SK-N-SH treated with all-trans-retinoic acid at 6 μM for 48 hours (cell line): Measurements from ENCODE around the gene ST3GAL4.
A peak's percentile ranks its signal among the peaks of the same experiment; 100 is the strongest.

Source experiments
- ATAC-seq: fragments of 200-7000 bp; cut with Tn5 transposase; 3 replicates; pipeline ENCODE4 v1.9.1; 2020; ENCODE audit warnings: mild to moderate bottlenecking, moderate library complexity
- ARNTL ChIP-seq: fragments of 450-650 bp; formaldehyde crosslinking; IDR thresholded peaks from 2 replicates; pipeline ENCODE4 v1.5.0; 2020; ENCODE audit warnings: low read depth, mild to moderate bottlenecking, moderate library complexity, borderline replicate concordance
- BACH2 ChIP-seq: fragments of 250-450 bp; sonication (Bioruptor Pico); IDR thresholded peaks from 2 replicates; pipeline ENCODE4 v1.9.0; 2021; ENCODE audit warnings: mild to moderate bottlenecking, borderline replicate concordance
- CSDC2 ChIP-seq: fragments of 250-450 bp; sonication (Bioruptor Pico); IDR thresholded peaks from 2 replicates; pipeline ENCODE4 v1.5.0; 2020; ENCODE audit warnings: mild to moderate bottlenecking, moderate library complexity
- ESRRG ChIP-seq: fragments of 250-450 bp; sonication (Bioruptor Pico); IDR thresholded peaks from 2 replicates; pipeline ENCODE4 v1.6.1; 2021; ENCODE audit warnings: mild to moderate bottlenecking
- GLIS3 ChIP-seq: fragments of 250-450 bp; sonication (Bioruptor Pico); IDR thresholded peaks from 2 replicates; pipeline ENCODE4 v1.5.0; 2020; ENCODE audit warnings: mild to moderate bottlenecking, moderate library complexity
- ISL1 ChIP-seq: fragments of 250-450 bp; sonication (Bioruptor Pico); IDR thresholded peaks from 2 replicates; pipeline ENCODE4 v2.1.2; 2022; ENCODE audit warnings: mild to moderate bottlenecking, moderate library complexity
- OSR1 ChIP-seq: fragments of 250-450 bp; sonication (Bioruptor Pico); IDR thresholded peaks from 2 replicates; pipeline ENCODE4 v1.8.0; 2022; ENCODE audit warnings: moderate library complexity, mild to moderate bottlenecking, inconsistent platforms
- PPARA ChIP-seq: fragments of 250-450 bp; sonication (Bioruptor Pico); IDR thresholded peaks from 2 replicates; pipeline ENCODE4 v1.5.0; 2020; ENCODE audit warnings: mild to moderate bottlenecking, borderline replicate concordance
- RARB ChIP-seq: fragments of 250-450 bp; sonication (Bioruptor Pico); IDR thresholded peaks from 2 replicates; pipeline ENCODE4 v1.8.0; 2021; ENCODE audit warnings: mild to moderate bottlenecking, moderate library complexity
- SNAI2 ChIP-seq: fragments of 250-450 bp; sonication (Bioruptor Pico); IDR thresholded peaks from 2 replicates; pipeline ENCODE4 v1.5.0; 2020; ENCODE audit warnings: mild to moderate bottlenecking, moderate library complexity
- TCF4 ChIP-seq: fragments of 250-450 bp; sonication (Bioruptor Pico); IDR thresholded peaks from 2 replicates; pipeline ENCODE4 v1.8.0; 2021; ENCODE audit warnings: mild to moderate bottlenecking, moderate library complexity, borderline replicate concordance
- ZC3H10 ChIP-seq: fragments of 250-450 bp; sonication (Bioruptor Pico); IDR thresholded peaks from 2 replicates; pipeline ENCODE4 v1.5.1; 2021; ENCODE audit warnings: mild to moderate bottlenecking, moderate library complexity
- ZFP3 ChIP-seq: fragments of 250-450 bp; sonication (Bioruptor Pico); IDR thresholded peaks from 2 replicates; pipeline ENCODE4 v1.5.0; 2020; ENCODE audit warnings: mild to moderate bottlenecking, moderate library complexity
- ZFP30 ChIP-seq: fragments of 450-650 bp; formaldehyde crosslinking; IDR thresholded peaks from 2 replicates; pipeline ENCODE4 v1.5.0; 2022; ENCODE audit warnings: mild to moderate bottlenecking, moderate library complexity
- ZNF565 ChIP-seq: fragments of 450-650 bp; formaldehyde crosslinking; conservative IDR thresholded peaks from 2 replicates; pipeline ENCODE4 v1.5.0; 2020; ENCODE audit warnings: low read depth, mild to moderate bottlenecking, moderate library complexity
- ZNF70 ChIP-seq: fragments of 450-650 bp; formaldehyde crosslinking; IDR thresholded peaks from 2 replicates; pipeline ENCODE4 v1.5.0; 2020; ENCODE audit warnings: mild to moderate bottlenecking, moderate library complexity
- ZNF8 ChIP-seq: fragments of 450-650 bp; formaldehyde crosslinking; IDR thresholded peaks from 2 replicates; pipeline ENCODE4 v1.5.0; 2020; ENCODE audit warnings: mild to moderate bottlenecking, moderate library complexity
- TF ChIP-seq, protein P1 (sequence below): fragments of 250-450 bp; sonication (Bioruptor Pico); IDR thresholded peaks from 2 replicates; pipeline ENCODE4 v1.5.1; 2021; ENCODE audit warnings: mild to moderate bottlenecking, moderate library complexity
- TF ChIP-seq, protein P2 (sequence below): fragments of 250-450 bp; sonication (Bioruptor Pico); IDR thresholded peaks from 2 replicates; pipeline ENCODE4 v1.8.0; 2021; ENCODE audit warnings: low read depth, mild to moderate bottlenecking, moderate library complexity, borderline replicate concordance
- TF ChIP-seq, protein P3 (sequence below): fragments of 250-450 bp; sonication (Bioruptor Pico); IDR thresholded peaks from 2 replicates; pipeline ENCODE4 v1.5.1; 2020; ENCODE audit warnings: low read depth, mild to moderate bottlenecking, moderate library complexity
- TF ChIP-seq, protein P4 (sequence below): fragments of 250-450 bp; sonication (Bioruptor Pico); IDR thresholded peaks from 2 replicates; pipeline ENCODE4 v1.8.0; 2020; ENCODE audit warnings: mild to moderate bottlenecking, moderate library complexity, borderline replicate concordance

The ST3GAL4 gene

DNA sequence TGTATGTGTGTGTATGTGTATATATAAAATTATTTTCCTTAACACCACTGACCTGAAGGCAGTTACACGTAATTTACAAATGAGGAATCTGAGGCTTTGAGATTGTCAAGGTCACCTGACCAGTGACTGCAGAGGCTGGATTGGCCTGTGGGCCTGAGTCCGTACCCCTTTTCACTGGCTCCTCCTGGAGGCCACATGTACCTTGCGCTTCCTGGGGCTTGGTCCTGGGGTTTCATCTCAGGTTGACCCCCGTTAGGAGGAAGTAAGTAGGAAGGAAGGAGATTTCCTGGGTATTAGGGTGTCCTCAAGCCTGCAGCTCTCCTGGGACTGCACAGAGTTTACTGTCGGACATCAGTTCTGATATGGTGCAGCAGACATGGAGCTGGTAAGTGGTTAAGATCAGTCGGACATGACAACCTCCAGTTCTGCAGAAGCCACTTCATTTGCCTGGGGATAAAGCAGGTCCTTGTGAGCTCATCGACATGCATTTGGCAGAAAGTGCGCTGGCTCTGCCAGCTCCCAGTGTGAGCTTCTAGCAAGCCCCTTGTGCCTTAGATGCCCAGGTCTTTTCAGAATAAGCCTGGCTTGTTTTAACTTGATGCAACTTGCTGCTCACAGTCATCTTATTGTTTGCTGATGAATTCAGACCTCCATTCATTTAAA is 36.6 kb downstream of the ST3GAL4 start:
- ATAC-seq: peak; percentile 57
- no peak for TF ChIP-seq ESRRG (CRISPR knock-in tag)
- TF ChIP-seq GLIS3 (CRISPR knock-in tag): no peak
- TF ChIP-seq, protein P1, sequence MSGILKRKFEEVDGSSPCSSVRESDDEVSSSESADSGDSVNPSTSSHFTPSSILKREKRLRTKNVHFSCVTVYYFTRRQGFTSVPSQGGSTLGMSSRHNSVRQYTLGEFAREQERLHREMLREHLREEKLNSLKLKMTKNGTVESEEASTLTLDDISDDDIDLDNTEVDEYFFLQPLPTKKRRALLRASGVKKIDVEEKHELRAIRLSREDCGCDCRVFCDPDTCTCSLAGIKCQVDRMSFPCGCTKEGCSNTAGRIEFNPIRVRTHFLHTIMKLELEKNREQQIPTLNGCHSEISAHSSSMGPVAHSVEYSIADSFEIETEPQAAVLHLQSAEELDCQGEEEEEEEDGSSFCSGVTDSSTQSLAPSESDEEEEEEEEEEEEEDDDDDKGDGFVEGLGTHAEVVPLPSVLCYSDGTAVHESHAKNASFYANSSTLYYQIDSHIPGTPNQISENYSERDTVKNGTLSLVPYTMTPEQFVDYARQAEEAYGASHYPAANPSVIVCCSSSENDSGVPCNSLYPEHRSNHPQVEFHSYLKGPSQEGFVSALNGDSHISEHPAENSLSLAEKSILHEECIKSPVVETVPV (CRISPR knock-in tag): no peak
- TF ChIP-seq CSDC2: no peak
- TF ChIP-seq BACH2: no peak
- TF ChIP-seq, protein P2, sequence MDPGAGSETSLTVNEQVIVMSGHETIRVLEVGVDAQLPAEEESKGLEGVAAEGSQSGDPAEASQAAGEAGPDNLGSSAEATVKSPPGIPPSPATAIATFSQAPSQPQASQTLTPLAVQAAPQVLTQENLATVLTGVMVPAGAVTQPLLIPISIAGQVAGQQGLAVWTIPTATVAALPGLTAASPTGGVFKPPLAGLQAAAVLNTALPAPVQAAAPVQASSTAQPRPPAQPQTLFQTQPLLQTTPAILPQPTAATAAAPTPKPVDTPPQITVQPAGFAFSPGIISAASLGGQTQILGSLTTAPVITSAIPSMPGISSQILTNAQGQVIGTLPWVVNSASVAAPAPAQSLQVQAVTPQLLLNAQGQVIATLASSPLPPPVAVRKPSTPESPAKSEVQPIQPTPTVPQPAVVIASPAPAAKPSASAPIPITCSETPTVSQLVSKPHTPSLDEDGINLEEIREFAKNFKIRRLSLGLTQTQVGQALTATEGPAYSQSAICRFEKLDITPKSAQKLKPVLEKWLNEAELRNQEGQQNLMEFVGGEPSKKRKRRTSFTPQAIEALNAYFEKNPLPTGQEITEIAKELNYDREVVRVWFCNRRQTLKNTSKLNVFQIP (CRISPR knock-in tag): no peak
- TF ChIP-seq ZC3H10 (CRISPR knock-in tag): no peak
- TF ChIP-seq ZNF70 (CRISPR knock-in tag): no peak
- no peak for TF ChIP-seq ZFP30
- no peak for TF ChIP-seq ZNF8 (CRISPR knock-in tag)
- no peak for TF ChIP-seq ZFP3
- no peak for TF ChIP-seq SNAI2 (CRISPR knock-in tag)
- no peak for TF ChIP-seq RARB (CRISPR knock-in tag)

DNA sequence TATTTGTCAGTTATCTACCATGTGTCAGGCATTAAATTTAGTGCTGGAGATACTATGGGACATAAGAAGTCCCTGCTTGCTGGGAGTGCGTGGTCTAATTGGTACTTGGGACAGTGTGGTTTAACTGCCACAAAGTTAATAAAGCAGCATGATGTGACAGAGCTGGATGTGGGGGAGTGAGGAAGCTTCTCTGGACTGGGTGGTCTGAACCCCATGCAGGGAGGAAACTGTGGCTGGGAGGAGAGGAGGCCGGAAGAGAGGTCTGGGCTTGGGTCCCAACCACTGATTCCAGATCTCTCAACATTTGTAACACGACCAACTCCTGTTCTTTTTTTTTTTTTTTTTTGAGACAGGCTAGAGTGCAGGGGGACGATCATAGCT is 37.1 kb downstream of the ST3GAL4 start:
- no peak for ATAC-seq
- TF ChIP-seq, protein P3, sequence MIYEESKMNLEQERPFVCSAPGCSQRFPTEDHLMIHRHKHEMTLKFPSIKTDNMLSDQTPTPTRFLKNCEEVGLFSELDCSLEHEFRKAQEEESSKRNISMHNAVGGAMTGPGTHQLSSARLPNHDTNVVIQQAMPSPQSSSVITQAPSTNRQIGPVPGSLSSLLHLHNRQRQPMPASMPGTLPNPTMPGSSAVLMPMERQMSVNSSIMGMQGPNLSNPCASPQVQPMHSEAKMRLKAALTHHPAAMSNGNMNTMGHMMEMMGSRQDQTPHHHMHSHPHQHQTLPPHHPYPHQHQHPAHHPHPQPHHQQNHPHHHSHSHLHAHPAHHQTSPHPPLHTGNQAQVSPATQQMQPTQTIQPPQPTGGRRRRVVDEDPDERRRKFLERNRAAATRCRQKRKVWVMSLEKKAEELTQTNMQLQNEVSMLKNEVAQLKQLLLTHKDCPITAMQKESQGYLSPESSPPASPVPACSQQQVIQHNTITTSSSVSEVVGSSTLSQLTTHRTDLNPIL: no peak
- TF ChIP-seq PPARA (CRISPR knock-in tag) (no peak), TCF4 (CRISPR knock-in tag) (no peak)
- TF ChIP-seq, protein P2 (CRISPR knock-in tag): no peak
- TF ChIP-seq, all 23 proteins: peak for 0

DNA sequence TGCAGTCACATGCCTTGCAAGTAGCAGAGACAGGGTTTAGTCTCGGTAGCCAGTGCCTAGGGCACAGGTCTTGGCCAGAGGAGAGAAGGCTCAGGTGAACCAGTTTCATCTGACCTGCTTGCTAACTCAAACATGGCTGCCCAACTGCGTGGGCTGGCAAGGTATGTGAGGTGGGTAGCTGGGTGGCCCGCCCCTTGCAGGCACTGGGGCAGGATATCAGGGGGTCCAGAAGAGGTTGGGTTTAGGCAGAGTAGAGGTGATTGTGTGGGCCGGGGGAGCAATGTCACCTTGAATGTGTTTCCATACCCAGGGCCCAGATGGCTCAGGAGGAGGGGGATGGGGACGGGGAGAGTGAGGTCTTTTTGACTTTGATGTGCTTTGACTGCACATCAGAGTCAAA is 37.7 kb downstream of the ST3GAL4 start:
- no peak for ATAC-seq
- TF ChIP-seq ARNTL (CRISPR knock-in tag) (no peak), ESRRG (CRISPR knock-in tag) (no peak), ZFP30 (no peak), TCF4 (CRISPR knock-in tag) (no peak), BACH2 (no peak), PPARA (CRISPR knock-in tag) (no peak), ZFP3 (no peak), ISL1 (no peak), ZC3H10 (CRISPR knock-in tag) (no peak), ZNF8 (CRISPR knock-in tag) (no peak), ZNF70 (CRISPR knock-in tag) (no peak), GLIS3 (CRISPR knock-in tag) (no peak), OSR1 (CRISPR knock-in tag) (no peak), ZNF565 (CRISPR knock-in tag) (no peak), CSDC2 (no peak)
- TF ChIP-seq, protein P2 (CRISPR knock-in tag): no peak
- TF ChIP-seq, protein P3: no peak
- TF ChIP-seq, protein P4, sequence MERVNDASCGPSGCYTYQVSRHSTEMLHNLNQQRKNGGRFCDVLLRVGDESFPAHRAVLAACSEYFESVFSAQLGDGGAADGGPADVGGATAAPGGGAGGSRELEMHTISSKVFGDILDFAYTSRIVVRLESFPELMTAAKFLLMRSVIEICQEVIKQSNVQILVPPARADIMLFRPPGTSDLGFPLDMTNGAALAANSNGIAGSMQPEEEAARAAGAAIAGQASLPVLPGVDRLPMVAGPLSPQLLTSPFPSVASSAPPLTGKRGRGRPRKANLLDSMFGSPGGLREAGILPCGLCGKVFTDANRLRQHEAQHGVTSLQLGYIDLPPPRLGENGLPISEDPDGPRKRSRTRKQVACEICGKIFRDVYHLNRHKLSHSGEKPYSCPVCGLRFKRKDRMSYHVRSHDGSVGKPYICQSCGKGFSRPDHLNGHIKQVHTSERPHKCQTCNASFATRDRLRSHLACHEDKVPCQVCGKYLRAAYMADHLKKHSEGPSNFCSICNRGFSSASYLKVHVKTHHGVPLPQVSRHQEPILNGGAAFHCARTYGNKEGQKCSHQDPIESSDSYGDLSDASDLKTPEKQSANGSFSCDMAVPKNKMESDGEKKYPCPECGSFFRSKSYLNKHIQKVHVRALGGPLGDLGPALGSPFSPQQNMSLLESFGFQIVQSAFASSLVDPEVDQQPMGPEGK (CRISPR knock-in tag): no peak
- TF ChIP-seq, protein P1 (CRISPR knock-in tag): no peak
